Vagina (tissue), 2 donors: ENCODE measurements around the gene TPPP3. TPM values are rescaled to one million over a fixed set of nuclear protein-coding genes. Genes with fewer than 3 reads are reported as not detected.

ENCODE experiments used
- DNase-seq, 2 donors: peaks; one replicate each; pipeline ENCODE4 v3.0.0-alpha.2; 2017; ENCODE audit errors: extremely low spot score in 2 of 2
- H3K27ac ChIP-seq: fragments of 200-600 bp; sonication (generic); one replicate; pipeline ENCODE4 v1.5.1; 2019
- H3K27me3 ChIP-seq: fragments of 200-600 bp; sonication (generic); one replicate; pipeline ENCODE4 v1.5.1; 2019
- H3K36me3 ChIP-seq, 2 donors: fragments of 200-600 bp; sonication (generic); one replicate each; pipeline ENCODE4 v1.5.1; 2017 to 2019
- H3K4me1 ChIP-seq: fragments of 200-600 bp; sonication (generic); one replicate; pipeline ENCODE4 v1.5.1; 2019
- H3K4me3 ChIP-seq, 2 donors: fragments of 200-600 bp; sonication (generic); 1 replicate in 1 of 2; 2 replicates in 1 of 2; pipeline ENCODE4 v1.5.1; 2016 to 2019
- H3K9me3 ChIP-seq: fragments of 200-600 bp; sonication (generic); one replicate; pipeline ENCODE4 v1.5.1; 2019
- POLR2A ChIP-seq, 2 donors: fragments of 450-650 bp; IDR thresholded peaks; one replicate each; pipeline ENCODE4 v1.6.1; 2017; ENCODE audit warnings: antibody characterized with exemption in 2 of 2, mild to moderate bottlenecking in 2 of 2, moderate library complexity in 2 of 2
- POLR2AphosphoS5 ChIP-seq, 2 donors: sonication (generic); formaldehyde crosslinking; IDR thresholded peaks; one replicate each; pipeline ENCODE4 v1.9.0; 2017; ENCODE audit warnings: antibody characterized with exemption in 2 of 2, mild to moderate bottlenecking in 2 of 2, low read depth in 1 of 2; ENCODE audit not compliant: insufficient read depth in 1 of 2
- intact Hi-C: fragments of 100-400 bp; cut with DNase I; formaldehyde crosslinking; loops from one replicate; pipeline ENCODE4 v1.15.1; 2023
- total RNA-seq: library from RNA; depleted of rRNA; stranded (reverse); fragments of >200 nt; gene quantifications from one replicate; pipeline ENCODE4 v1.2.3, GENCODE V29; 2016
- TF ChIP-seq, protein P1 (sequence below), 3 experiments: fragments of 450-650 bp in 2 of 3; fragments of 200-600 bp in 1 of 3; sonication (generic) in 1 of 3; IDR thresholded peaks; one replicate each; pipeline ENCODE4 v1.5.1; 2017 to 2019; ENCODE audit warnings: antibody characterized with exemption in 3 of 3, mild to moderate bottlenecking in 2 of 3, moderate library complexity in 2 of 3

The TPPP3 gene
- total RNA-seq, 1 donor from 2014 or later, result 28.2 TPM

DNA sequence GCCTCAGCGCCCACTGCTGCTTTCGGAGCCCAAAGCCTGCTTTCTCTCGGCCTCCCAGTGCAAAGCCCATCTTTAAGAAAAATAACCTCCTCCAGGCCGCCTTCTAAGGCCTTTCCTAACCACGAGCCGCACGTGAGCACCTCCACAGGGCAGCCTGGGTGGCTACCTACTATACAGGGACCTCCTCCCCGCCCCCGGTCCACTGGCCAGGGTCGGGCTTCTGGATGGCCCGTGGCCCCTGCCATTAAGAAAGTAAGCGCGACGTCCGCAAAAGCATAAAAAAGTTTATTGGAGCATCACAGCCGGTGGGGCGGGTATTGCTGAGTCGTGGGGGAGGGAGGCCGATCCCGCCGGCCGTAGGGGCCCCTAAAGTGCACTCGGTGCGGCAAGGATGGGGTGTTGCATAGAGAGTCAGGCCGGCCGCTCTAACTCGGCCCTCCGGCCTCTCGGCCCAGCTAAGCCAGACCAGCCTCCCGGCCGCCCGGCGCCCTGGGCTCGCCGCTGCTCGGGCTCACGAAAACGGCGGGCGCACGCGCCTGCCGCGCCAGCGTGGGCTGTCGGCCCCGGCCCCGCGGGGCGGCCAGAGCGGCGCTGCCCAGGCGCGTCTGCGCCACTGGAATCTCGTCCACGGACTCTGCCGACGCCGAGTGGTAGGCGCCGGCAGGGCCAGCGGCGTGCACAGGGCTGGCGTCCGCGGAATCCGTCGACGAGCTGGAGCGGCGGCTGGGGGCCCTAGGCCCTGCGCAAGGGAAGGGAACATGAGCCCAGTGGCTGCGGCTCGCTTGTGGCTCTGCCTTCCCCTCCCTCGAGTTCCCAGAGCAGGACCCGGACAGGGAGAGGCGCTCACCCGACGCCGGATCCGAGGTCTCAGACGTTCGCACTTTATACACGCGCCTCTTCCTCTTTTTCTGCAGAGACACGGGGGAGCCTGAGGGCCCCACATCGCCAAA is 1.1 kb upstream of the TPPP3 start:
- DNase-seq, result no peak
- TF ChIP-seq POLR2A (IDR thresholded peaks at IDR 0.05) (no peak), POLR2AphosphoS5 (IDR thresholded peaks at IDR 0.05; ENCODE audit: insufficient read depth in 1 of 2, low read depth in 1 of 2) (no peak)
- TF ChIP-seq, protein P1, sequence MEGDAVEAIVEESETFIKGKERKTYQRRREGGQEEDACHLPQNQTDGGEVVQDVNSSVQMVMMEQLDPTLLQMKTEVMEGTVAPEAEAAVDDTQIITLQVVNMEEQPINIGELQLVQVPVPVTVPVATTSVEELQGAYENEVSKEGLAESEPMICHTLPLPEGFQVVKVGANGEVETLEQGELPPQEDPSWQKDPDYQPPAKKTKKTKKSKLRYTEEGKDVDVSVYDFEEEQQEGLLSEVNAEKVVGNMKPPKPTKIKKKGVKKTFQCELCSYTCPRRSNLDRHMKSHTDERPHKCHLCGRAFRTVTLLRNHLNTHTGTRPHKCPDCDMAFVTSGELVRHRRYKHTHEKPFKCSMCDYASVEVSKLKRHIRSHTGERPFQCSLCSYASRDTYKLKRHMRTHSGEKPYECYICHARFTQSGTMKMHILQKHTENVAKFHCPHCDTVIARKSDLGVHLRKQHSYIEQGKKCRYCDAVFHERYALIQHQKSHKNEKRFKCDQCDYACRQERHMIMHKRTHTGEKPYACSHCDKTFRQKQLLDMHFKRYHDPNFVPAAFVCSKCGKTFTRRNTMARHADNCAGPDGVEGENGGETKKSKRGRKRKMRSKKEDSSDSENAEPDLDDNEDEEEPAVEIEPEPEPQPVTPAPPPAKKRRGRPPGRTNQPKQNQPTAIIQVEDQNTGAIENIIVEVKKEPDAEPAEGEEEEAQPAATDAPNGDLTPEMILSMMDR (IDR thresholded peaks at IDR 0.05), result no peak
- H3K4me3 ChIP-seq, result peak overlapping the region; percentile 43 to 62
- peaks cover 84% of the 10 kb centered on the region for H3K4me1 ChIP-seq
- intact Hi-C loops, result no loop called here
- no peaks in the 10 kb centered on the region for H3K36me3 ChIP-seq
- H3K27ac ChIP-seq, result peak overlapping the region; percentile 65
- H3K27me3 ChIP-seq, result no peaks in the 10 kb centered on the region
- H3K9me3 ChIP-seq, result no peaks in the 10 kb centered on the region

DNA sequence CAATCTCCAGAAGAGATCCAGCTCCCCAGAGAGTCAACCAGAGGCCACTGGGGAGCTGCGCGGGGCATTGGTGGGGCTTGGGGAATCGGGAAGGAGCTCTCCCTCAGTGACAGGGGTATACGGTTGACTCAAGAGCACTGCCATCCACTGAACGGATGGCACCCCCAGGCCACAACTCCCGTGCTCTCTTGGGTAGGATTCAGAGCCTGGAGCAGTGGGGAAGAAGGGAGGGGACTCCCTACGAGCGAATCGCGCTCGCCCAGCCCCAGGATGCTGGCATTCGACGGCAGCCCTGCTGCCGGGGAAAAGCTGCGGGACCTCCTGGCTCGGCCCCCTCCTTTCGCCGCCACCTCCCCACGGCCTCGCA is 473 bp upstream of the TPPP3 start:
- Histone ChIP-seq H3K4me1 (peaks cover 78% of the 10 kb centered on the region), H3K4me3 (peak overlapping the region; percentile 43 to 62), H3K9me3 (no peaks in the 10 kb centered on the region), H3K27me3 (no peaks in the 10 kb centered on the region), H3K27ac (peak overlapping the region; percentile 65), H3K36me3 (no peaks in the 10 kb centered on the region)
- TF ChIP-seq POLR2AphosphoS5 (IDR thresholded peaks at IDR 0.05; ENCODE audit: insufficient read depth in 1 of 2, low read depth in 1 of 2), result peak in 1 of 2 donors; percentile 4
- TF ChIP-seq, protein P1 (IDR thresholded peaks at IDR 0.05), result no peak
- TF ChIP-seq POLR2A (IDR thresholded peaks at IDR 0.05), result no peak
- DNase-seq, result no peak
- intact Hi-C loops, result no loop called here

DNA sequence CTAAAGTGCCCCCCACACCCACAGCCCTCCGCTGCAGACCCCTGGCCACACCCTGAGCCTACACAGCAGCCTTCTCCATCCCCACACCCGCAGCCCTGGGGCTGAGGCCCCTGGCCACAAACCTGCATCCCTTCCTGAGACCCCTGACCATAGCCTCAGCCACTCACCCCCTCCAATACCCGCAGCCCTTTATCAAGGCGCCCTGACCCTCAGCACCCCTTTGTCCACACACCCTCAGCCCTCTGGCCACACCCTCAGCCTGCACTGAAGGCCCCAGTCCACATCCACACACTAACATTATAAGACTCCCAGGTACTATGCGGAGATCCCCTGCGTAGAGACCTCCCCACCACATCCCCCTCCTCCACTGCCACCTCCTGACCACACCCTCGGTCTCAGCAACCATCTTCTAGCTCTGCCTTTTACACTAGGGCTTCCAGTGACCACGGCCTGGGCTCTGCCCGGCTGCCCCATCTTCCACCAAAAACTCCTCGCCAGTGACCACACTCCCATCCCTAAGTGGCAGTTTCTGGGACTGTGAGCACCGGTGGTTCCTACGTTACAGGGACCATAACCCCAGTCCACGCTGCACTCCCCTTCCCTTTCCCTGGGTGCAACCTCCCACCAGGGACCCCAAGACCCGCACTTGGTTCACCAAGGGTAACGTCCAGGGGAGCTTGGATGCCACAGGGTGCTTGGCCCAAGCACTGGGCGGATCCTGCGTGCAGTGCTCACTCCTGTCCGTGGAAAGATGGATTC is 818 bp downstream of the TPPP3 start:
- Histone ChIP-seq H3K4me3 (peak overlapping the region; percentile 43 to 62), H3K36me3 (no peaks in the 10 kb centered on the region), H3K4me1 (peaks cover 65% of the 10 kb centered on the region), H3K27ac (peak overlapping the region; percentile 65), H3K27me3 (no peaks in the 10 kb centered on the region), H3K9me3 (no peaks in the 10 kb centered on the region)
- DNase-seq, result no peak
- TF ChIP-seq, protein P1 (IDR thresholded peaks at IDR 0.05), result no peak
- no peak for TF ChIP-seq POLR2AphosphoS5 (IDR thresholded peaks at IDR 0.05; ENCODE audit: insufficient read depth in 1 of 2, low read depth in 1 of 2)
- no peak for TF ChIP-seq POLR2A (IDR thresholded peaks at IDR 0.05)
- intact Hi-C loops, result no loop called here

DNA sequence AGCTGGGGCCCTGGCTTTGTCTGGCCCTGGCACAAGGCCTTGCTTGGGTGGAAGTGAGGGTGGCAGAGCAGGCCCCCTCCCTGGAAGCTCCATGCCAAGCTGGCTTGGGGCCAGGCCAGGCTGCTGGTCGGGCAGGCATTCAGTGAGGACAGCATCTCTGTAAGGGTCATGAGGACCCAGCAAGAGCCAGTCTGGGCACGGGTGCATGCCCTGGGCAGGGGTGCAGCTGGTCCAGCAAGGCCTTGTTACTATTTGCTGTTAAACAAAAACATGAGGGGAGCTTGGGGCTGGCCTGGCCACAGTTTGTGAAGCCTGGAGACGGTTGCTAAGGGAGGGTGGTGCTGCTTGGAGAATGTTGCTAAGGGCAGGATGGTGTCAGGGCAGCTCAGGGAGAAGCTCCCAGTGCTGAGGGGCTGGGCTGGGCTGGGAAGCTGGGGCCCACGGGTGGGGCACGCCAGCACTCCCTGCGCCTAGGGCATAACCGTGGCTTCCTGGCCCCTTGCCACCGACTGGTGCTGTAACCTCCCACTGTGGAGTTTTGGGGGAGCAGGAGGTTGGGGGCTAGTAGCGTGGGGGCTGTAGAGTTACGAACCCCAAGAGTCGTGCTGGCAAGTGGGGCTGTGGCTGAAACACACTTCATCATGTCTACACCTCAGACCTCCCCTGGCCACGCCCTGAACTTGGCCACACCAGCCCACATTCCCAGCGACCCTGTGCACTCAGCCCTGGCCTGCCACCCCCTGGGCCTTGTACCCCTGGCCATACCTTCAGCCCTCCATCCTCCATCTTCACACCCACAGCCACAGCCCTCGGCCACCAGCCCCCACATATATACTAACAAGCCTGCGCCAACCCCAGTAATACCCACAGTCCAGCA is 1.6 kb downstream of the TPPP3 start:
- intact Hi-C loops, result no loop called here
- Histone ChIP-seq H3K4me1 (peaks cover 57% of the 10 kb centered on the region), H3K36me3 (no peaks in the 10 kb centered on the region)

More for the DNA sequence above, 1.6 kb downstream of the TPPP3 start:
- Histone ChIP-seq H3K27me3 (no peaks in the 10 kb centered on the region), H3K27ac (peak overlapping the region; percentile 40), H3K9me3 (no peaks in the 10 kb centered on the region), H3K4me3 (peak overlapping the region; percentile 43 to 62)
- no peak for DNase-seq
- TF ChIP-seq, protein P1 (IDR thresholded peaks at IDR 0.05), result no peak
- TF ChIP-seq POLR2AphosphoS5 (IDR thresholded peaks at IDR 0.05; ENCODE audit: insufficient read depth in 1 of 2, low read depth in 1 of 2), result no peak
- no peak for TF ChIP-seq POLR2A (IDR thresholded peaks at IDR 0.05)
